Upper lobe of right lung (tissue), 1 donor: ENCODE data around the gene JMJD6. TPM values are rescaled to one million over a fixed set of nuclear protein-coding genes. Genes with fewer than 3 reads are reported as not detected.
"Not testable (repeated sequence)": the region's sequence is repeated elsewhere in the genome, so short reads cannot be mapped to it uniquely, and the experiment has no call there.

Experiments
- ATAC-seq: fragments of 200-7000 bp; cut with Tn5 transposase; one replicate; pipeline ENCODE4 v1.9.1; 2020; ENCODE audit warnings: mild to moderate bottlenecking, moderate library complexity
- DNase-seq: peaks from one replicate; pipeline ENCODE4 v3.0.0-alpha.2; 2020
- H3K27ac ChIP-seq: fragments of 200-600 bp; one replicate; pipeline ENCODE4 v1.8.0; 2022
- H3K27me3 ChIP-seq: fragments of 200-600 bp; one replicate; pipeline ENCODE4 v1.8.0; 2022; ENCODE audit warnings: mild to moderate bottlenecking
- H3K36me3 ChIP-seq: fragments of 200-600 bp; one replicate; pipeline ENCODE4 v1.8.0; 2022
- H3K4me1 ChIP-seq: fragments of 200-600 bp; one replicate; pipeline ENCODE4 v1.8.0; 2022
- H3K4me3 ChIP-seq: fragments of 200-600 bp; one replicate; pipeline ENCODE4 v1.8.0; 2022; ENCODE audit warnings: mild to moderate bottlenecking
- H3K9me3 ChIP-seq: fragments of 200-600 bp; one replicate; pipeline ENCODE4 v1.8.0; 2022
- intact Hi-C: fragments of 100-400 bp; cut with DNase I; formaldehyde crosslinking; loops from one replicate; pipeline ENCODE4 v1.11.0; 2022
- total RNA-seq: library from RNA; stranded (reverse); fragmentation: NEBNext Ultra II Directional; extraction: Animal tissue kit (Norgen Biotek cat#: 25700); gene quantifications from one replicate; pipeline ENCODE4 v1.2.1, GENCODE V29; 2021
- TF ChIP-seq, protein P1 (sequence below): fragments of 200-600 bp; IDR thresholded peaks from one replicate; pipeline ENCODE4 v1.8.0; 2022; ENCODE audit warnings: antibody characterized with exemption
- donor health status: DM: no; HTN: yes; CAD: no; lungs with severe emphysema.

Gene JMJD6
- total RNA-seq, 1 donor from 2014 or later, result 29.6 TPM

DNA sequence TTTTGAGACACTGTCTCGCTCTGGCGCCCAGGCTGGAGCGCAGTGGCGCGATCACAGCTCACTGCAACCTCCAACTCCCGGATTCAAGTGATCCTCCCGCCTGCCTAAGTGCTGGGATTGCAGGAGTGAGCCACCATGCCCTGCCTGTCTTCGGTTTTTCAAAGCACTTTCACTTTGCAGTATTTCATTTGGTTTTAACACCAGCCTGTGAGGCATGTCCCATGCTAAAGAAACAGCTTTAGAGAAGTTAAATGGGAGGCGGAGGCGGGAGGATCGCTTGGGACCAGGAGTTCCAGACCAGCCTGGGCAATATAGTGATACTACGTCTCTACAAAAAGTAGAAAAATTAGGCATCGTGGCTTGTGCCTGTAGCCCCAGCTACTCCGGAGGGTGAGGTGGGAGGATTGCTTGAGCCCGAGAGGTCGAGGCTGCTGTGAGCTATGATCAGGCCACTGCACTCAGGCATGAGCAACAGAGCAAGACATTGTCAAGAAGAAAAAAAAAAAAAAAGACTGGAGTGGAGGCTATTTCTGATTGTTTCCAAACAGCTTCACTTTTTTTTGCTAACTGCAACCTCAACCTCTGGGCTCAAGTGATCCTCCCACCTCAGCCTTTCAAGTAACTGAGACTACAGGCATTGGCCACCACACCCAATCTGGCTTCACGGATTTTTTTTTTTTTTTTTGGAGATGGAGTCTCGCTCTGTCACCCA is 1.5 kb upstream of the JMJD6 start:
- TF ChIP-seq, protein P1, sequence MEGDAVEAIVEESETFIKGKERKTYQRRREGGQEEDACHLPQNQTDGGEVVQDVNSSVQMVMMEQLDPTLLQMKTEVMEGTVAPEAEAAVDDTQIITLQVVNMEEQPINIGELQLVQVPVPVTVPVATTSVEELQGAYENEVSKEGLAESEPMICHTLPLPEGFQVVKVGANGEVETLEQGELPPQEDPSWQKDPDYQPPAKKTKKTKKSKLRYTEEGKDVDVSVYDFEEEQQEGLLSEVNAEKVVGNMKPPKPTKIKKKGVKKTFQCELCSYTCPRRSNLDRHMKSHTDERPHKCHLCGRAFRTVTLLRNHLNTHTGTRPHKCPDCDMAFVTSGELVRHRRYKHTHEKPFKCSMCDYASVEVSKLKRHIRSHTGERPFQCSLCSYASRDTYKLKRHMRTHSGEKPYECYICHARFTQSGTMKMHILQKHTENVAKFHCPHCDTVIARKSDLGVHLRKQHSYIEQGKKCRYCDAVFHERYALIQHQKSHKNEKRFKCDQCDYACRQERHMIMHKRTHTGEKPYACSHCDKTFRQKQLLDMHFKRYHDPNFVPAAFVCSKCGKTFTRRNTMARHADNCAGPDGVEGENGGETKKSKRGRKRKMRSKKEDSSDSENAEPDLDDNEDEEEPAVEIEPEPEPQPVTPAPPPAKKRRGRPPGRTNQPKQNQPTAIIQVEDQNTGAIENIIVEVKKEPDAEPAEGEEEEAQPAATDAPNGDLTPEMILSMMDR, result no peak
- no peak for ATAC-seq
- H3K36me3 ChIP-seq, result peaks cover 47% of the 10 kb centered on the region
- H3K27me3 ChIP-seq, result no peaks in the 10 kb centered on the region
- H3K4me3 ChIP-seq, result peak overlapping the region; percentile 99
- H3K4me1 ChIP-seq, result peaks cover 50% of the 10 kb centered on the region
- H3K9me3 ChIP-seq, result no peaks in the 10 kb centered on the region
- H3K27ac ChIP-seq, result peak overlapping the region; percentile 100
- DNase-seq, result no peak
- intact Hi-C loops, result no loop called here

DNA sequence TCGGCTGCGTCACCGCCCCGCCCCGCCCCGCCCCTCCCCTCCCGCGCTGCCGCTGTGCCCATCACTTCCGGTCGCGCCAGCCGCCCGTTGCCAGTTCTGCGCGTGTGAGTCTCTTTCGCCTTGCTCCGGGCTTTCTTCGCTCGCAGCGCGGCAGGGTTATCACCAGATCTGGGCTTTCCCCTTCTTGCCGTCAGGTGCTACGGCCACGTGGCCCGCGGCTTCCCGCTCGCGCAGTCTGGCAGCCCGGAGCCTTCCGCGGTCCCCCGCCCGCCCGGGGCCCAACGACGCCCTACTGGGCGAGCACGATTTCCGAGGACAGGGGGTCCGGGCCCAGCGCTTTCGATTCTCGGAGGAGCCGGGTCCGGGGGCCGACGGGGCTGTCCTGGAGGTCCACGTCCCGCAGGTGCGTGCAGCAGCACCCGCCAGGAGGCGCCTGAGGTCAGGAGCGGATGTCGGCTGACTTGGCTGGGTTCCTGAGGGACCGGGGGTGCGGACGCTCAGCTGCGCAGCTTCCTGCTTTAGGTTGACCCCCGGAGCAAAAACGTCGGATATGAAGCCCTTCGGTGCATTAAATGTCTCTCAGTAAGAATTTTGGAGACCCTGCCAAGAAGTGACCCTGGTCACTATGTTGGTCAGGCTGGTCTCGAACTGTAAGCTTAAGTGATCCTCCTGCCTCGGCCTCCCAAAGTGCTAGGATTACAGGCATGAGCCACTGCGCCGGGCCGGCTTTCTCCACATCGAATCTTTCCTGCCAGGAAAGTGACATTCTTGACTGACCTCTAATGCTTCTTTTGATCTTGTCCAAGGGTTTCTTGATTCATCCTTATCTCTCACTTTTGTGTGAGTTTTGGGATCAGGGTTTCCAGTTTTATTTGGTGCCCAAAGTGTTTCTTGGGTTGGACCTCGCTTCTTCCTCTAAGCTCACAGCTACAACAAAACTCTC is 641 bp upstream of the JMJD6 start, which contains the start of gene METTL23:
Gene METTL23 (plus strand): TSS at position 64 of the 943 bp plus-strand sequence. CDS start 2,872 bp downstream, outside the sequence.
- Histone ChIP-seq H3K27ac (peak within 1 kb of the TSS; percentile 100), H3K27me3 (no peaks in the 10 kb centered on the region), H3K4me1 (peaks cover 45% of the 10 kb centered on the region), H3K4me3 (peak within 1 kb of the TSS; percentile 99), H3K9me3 (no peaks in the 10 kb centered on the region), H3K36me3 (peaks cover 45% of the 10 kb centered on the region)
- intact Hi-C loops, result no loop called here
- ATAC-seq (peak; percentile 73), DNase-seq (peak; percentile 94)
- TF ChIP-seq, protein P1, result peak; percentile 65

DNA sequence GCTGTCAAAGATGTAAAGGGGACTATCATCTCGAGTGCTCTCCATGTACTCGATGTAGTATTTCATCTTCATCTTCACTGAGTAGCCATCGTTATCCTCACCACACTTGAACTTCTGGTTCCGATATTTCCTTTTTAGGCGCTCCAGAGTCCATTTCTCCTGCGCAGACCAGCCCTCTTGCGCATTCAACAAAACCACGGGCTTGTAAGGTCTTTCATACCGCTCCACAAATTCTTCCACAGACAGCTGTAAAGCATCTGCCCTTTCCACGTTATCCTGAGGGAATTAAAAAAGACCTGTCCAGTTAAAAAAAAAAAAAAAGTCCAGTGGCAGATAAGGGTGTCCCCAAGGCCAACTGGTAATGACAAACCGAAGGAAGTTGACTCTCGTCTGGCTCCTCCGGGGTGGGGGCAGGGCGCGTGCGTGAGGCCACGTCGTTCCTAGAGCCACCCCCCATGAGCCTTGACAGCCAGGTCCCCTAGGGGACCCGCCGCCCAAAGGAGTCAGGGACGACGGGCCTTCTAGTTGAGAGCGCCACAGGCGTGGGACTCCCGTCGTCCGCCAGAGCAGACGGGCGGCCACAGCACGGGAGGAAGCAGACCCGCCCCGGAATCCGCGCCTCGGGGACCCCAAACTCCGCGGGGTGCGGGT is 701 bp downstream of the JMJD6 start:
- H3K4me1 ChIP-seq, result peaks cover 41% of the 10 kb centered on the region
- intact Hi-C loops, result no loop called here
- peaks cover 46% of the 10 kb centered on the region for H3K36me3 ChIP-seq
- peak overlapping the region; percentile 99 for H3K4me3 ChIP-seq
- no peaks in the 10 kb centered on the region for H3K27me3 ChIP-seq
- H3K27ac ChIP-seq, result peak overlapping the region; percentile 100
- H3K9me3 ChIP-seq, result no peaks in the 10 kb centered on the region
- TF ChIP-seq, protein P1, result no peak
- ATAC-seq, result peak; percentile 67
- peak; percentile 92 for DNase-seq

DNA sequence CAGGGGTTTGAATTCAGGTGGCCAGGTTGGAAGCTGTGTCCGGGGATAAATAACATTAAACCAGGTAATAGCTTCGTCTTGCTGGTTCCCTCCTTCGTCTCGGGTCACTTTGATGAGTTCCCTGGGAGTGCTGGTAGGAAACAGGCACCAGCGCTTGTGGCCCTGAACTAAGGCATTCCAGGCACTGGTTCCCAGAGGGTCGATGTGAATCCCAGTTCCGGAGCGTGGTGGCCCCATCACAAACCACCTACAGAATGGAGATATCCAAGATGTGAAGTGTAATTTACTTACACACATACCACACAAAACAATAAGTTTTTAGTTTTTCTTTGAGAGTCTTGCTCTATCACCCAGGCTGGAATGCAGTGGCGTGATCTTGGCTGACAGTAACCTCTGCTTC is 2.6 kb downstream of the JMJD6 start:
- Histone ChIP-seq H3K36me3 (peaks cover 65% of the 10 kb centered on the region), H3K9me3 (no peaks in the 10 kb centered on the region), H3K4me3 (no peak overlapping the region), H3K27me3 (no peaks in the 10 kb centered on the region), H3K4me1 (peaks cover 34% of the 10 kb centered on the region), H3K27ac (no peak overlapping the region)
- TF ChIP-seq, protein P1, result no peak
- no peak for ATAC-seq
- DNase-seq, result peak; percentile 15
- intact Hi-C loops, result no loop called here

DNA sequence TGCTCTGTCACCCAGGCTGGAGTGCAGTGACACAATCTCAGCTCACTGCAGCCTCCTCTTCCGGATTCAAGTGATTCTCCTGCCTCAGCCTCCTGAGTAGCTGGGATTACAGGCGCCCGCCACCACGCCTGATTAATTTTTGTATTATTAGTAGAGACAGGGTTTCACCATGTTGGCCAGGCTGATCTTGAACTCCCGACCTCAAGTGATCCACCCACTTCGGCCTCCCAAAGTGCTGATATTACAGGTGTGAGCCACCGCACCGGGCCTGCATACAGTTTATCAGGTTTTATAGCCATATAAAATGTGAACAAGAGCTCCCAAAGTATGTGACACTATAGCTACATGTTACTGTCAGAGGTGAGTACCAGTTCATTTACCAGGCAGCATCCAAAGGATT is 3.4 kb downstream of the JMJD6 start:
- H3K4me3 ChIP-seq, ATAC-seq, intact Hi-C loops, H3K27ac ChIP-seq, H3K27me3 ChIP-seq, H3K9me3 ChIP-seq: not testable (repeated sequence)
- H3K36me3 ChIP-seq, result peaks cover 74% of the 10 kb centered on the region
- DNase-seq, result peak; percentile 9
- peaks cover 27% of the 10 kb centered on the region for H3K4me1 ChIP-seq
